GM12875 (cell line): ENCODE results near the gene ORAI3.

Experiments used
- H3K4me3 ChIP-seq: one replicate; pipeline ENCODE4 v1.5.1; 2011; ENCODE audit warnings: low read depth, low read length, control low read depth
- TF ChIP-seq, protein P1 (sequence below): IDR thresholded peaks from 2 replicates; pipeline ENCODE4 v1.5.1; 2011; ENCODE audit warnings: low read depth, mild to moderate bottlenecking, control low read depth, inconsistent platforms, low read length, moderate library complexity, borderline replicate concordance; ENCODE audit not compliant: insufficient read depth

Gene ORAI3

DNA sequence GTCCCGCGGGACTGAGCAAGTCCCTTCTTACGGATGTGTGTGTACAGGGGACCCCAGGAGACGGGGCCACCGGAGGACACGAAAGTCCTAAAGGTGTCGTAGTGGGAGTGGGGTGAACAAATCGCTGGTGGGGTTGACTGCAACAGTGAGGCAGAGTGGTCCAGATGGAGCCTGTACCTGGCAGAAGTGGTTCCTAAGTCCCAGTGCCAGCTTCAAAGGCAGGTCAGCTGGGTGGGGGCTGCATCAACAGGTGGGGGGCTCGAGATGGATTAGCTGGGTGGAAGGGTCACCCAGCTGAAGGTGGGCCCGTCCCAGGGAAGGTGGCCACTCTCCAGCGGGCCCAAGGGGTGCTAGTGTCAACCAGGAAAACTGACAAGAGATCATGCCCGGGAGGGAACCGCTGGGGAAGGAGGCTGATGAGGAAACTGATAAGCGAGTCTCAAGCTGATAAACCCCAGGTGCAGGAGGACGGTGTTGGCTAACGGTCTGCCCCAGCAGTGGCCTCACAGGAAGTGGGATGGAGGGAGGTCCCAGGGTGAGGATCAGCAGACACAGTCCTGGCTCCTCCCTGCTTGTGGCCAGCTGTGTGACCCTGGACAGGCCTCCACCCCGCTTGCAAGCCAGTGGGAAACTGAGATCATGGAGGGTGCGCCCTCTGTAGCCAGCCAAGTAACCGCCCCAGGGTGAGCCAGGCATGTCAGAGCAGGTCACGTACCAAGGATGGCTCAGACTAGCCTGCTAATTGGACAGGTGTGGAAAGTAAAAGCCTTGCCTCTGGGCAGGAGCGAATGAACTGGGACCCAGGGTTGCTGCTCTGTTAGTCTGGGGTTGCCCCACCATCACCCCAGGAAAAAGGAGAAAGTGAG lies 1.0 kb downstream of the ORAI3 start:
- H3K4me3 ChIP-seq = peak overlapping the region; percentile 86
- TF ChIP-seq, protein P1, sequence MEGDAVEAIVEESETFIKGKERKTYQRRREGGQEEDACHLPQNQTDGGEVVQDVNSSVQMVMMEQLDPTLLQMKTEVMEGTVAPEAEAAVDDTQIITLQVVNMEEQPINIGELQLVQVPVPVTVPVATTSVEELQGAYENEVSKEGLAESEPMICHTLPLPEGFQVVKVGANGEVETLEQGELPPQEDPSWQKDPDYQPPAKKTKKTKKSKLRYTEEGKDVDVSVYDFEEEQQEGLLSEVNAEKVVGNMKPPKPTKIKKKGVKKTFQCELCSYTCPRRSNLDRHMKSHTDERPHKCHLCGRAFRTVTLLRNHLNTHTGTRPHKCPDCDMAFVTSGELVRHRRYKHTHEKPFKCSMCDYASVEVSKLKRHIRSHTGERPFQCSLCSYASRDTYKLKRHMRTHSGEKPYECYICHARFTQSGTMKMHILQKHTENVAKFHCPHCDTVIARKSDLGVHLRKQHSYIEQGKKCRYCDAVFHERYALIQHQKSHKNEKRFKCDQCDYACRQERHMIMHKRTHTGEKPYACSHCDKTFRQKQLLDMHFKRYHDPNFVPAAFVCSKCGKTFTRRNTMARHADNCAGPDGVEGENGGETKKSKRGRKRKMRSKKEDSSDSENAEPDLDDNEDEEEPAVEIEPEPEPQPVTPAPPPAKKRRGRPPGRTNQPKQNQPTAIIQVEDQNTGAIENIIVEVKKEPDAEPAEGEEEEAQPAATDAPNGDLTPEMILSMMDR = peak; percentile 44; the same call in 1 of the 2 replicates

DNA sequence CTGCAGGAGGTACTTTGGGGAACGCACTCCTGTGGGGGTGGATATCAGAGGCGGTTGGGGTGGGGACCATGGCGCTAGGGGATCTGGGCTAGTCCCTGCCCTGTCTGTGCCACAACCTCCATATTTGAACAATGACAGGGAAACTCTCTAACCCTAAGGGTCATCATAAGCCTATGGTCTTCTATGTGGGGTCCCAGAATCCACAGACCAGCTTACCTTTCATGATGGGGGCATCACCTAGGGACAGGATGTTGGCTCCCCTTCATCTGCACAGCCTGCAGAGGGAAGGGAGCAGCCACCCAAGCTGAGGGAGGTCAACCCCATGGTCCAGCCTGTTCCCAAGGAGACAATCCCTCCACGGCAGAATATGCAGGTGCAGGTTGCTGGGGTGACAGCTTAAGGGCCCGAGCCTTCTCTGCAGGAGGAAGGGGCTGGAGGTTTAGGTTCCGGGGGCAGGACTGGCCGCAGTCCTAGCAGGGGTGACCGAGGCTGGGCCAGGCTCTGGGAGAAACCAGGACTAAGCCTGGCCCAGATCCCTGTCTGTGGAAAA lies 1.7 kb downstream of the ORAI3 start:
- TF ChIP-seq, protein P1 = no peak
- H3K4me3 ChIP-seq = peak overlapping the region; percentile 86

DNA sequence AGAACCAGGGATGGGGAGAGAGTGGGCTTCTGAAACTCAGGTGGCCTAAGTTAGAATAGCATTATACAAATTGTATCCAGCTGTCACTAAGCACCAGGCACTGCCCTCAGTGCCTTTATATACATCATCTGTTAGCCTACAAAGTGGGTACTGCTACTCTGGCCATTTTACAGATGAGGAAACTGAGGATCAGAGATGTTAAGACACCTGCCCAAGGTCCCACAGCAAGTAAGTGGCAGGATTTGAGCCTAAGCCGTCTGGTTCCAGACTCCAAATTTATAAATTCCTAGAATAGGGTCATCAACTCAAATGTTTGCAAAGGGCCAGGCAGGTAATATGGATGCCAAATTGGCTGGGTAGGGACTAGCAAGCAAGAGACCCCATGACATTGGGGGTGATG lies 2.3 kb downstream of the ORAI3 start:
- TF ChIP-seq, protein P1 = no peak

DNA sequence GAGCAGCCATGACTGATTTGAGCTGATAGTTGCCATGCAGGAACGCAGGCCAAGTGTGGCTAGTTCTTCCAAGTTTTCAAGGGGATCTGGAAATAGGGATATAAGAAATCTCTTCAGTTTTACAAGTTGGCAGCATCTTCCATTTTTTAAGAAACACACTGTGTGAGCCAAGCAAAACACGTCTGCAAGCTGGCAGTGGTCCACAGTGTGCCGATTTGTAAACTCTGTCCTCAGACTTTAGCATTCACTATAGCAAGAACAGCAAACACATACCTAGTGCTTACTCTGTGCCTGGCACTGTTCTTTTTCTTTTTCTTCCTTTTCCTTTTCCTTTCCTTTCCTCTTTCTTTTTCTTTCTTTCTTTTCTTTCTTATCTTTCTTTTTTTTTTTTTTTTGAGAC lies 2.9 kb downstream of the ORAI3 start:
- no peak overlapping the region for H3K4me3 ChIP-seq
- TF ChIP-seq, protein P1 = no peak

More for the DNA sequence above, 2.3 kb downstream of the ORAI3 start:
- no peak overlapping the region for H3K4me3 ChIP-seq

GRCh38 chr16:30953111-30953510 lies 4.2 kb downstream of the ORAI3 start:
- H3K4me3 ChIP-seq = no peak overlapping the region
- TF ChIP-seq, protein P1 = no peak

- TF ChIP-seq, protein P1 = peak; percentile 82
- no peak overlapping the region for H3K4me3 ChIP-seq
Measured at GRCh38 chr16:30953511-30954124, 4.8 kb downstream of the ORAI3 start.
